K562 (cell line): ENCODE data around the gene ABHD8. TPM values are rescaled to one million over a fixed set of nuclear protein-coding genes. Genes with fewer than 3 reads are reported as not detected.

Source experiments
- ATF6 ChIP-seq: sonication (generic); formaldehyde crosslinking; IDR thresholded peaks from 2 replicates; pipeline ENCODE4 v1.4.0; 2020; ENCODE audit warnings: mild to moderate bottlenecking, missing genetic modification reagents
- CREM ChIP-seq: IDR thresholded peaks from 2 replicates; pipeline ENCODE4 v1.6.1; 2014; ENCODE audit warnings: antibody characterized with exemption, low read depth
- HMGN3 ChIP-seq: IDR thresholded peaks from 2 replicates; pipeline ENCODE4 v1.6.1; 2011; ENCODE audit warnings: borderline replicate concordance, low read depth, mild to moderate bottlenecking, mixed read lengths, low read length; ENCODE audit not compliant: insufficient read length; ENCODE audit errors: extremely low read depth
- NCOR1 ChIP-seq: fragments of 450-650 bp; IDR thresholded peaks from 2 replicates; pipeline ENCODE4 v1.6.1; 2016; ENCODE audit warnings: mild to moderate bottlenecking, moderate library complexity
- RCOR1 ChIP-seq, 2 experiments: IDR thresholded peaks; 2 replicates each; pipeline ENCODE4 v1.6.1; 2012; ENCODE audit warnings: low read depth in 2 of 2, low read length in 2 of 2, borderline replicate concordance in 1 of 2, improper control_type of control experiment in 1 of 2
- SMARCA4 ChIP-seq: fragments of 450-650 bp; IDR thresholded peaks from 2 replicates; pipeline ENCODE4 v1.6.1; 2016
- SMC3 ChIP-seq: conservative IDR thresholded peaks from 2 replicates; pipeline ENCODE4 v1.6.1; 2011; ENCODE audit warnings: low read depth, low read length, improper control_type of control experiment; ENCODE audit not compliant: insufficient read depth
- TBP ChIP-seq: optimal IDR thresholded peaks from 2 replicates; pipeline ENCODE3; 2011; ENCODE audit warnings: low read depth, low read length, improper control_type of control experiment
- ZBTB2 ChIP-seq: fragments of 450-650 bp; IDR thresholded peaks from 2 replicates; pipeline ENCODE4 v1.6.1; 2016; ENCODE audit warnings: antibody characterized with exemption
- ZEB2 ChIP-seq: fragments of 450-650 bp; IDR thresholded peaks from 2 replicates; pipeline ENCODE4 v1.6.1; 2016
- ZFX ChIP-seq: sonication (generic); formaldehyde crosslinking; IDR thresholded peaks from 2 replicates; pipeline ENCODE4 v1.8.0; 2022; ENCODE audit warnings: mild to moderate bottlenecking, missing genetic modification reagents, moderate library complexity
- ZNF143 ChIP-seq: sonication (generic); formaldehyde crosslinking; IDR thresholded peaks from 2 replicates; pipeline ENCODE4 v1.9.0; 2022; ENCODE audit warnings: mild to moderate bottlenecking, missing genetic modification reagents
- ZNF224 ChIP-seq: sonication (generic); formaldehyde crosslinking; IDR thresholded peaks from 2 replicates; pipeline ENCODE4 v1.8.0; 2022; ENCODE audit warnings: mild to moderate bottlenecking, missing genetic modification reagents
- ZNF589 ChIP-seq: fragments of 200-800 bp; sonication (Bioruptor generic); IDR thresholded peaks from 2 replicates; pipeline ENCODE4 v1.6.1; 2016; ENCODE audit warnings: low read depth, missing genetic modification characterization, missing compliant biosample characterization
- polyA plus RNA-seq, 8 experiments: library from polyadenylated mRNA; depleted of rRNA in 4 of 8; stranded (reverse) in 5 of 8; unstranded in 3 of 8; fragments of >200 nt; fragmentation: Nextera tagmentation in 2 of 8; fragmentation: Illumina TruSeq in 1 of 8; extraction: Ambion mirVana in 2 of 8; extraction: Trizol in 1 of 8; gene quantifications; 2 replicates each; pipeline versions ENCODE4 v1.2.1 to v1.2.3, GENCODE V29; 2011 to 2014; ENCODE audit warnings: inconsistent platforms in 1 of 8, missing spikeins in 1 of 8
- total RNA-seq, 7 experiments: library from RNA; depleted of rRNA in 6 of 7; stranded (reverse); fragments of >200 nt in 6 of 7; fragmentation: Illumina TruSeq in 2 of 7; extraction: Trizol in 2 of 7; gene quantifications; 2 replicates each; pipeline versions ENCODE4 v1.2.1 to v1.2.3, GENCODE V29; 2011 to 2021; ENCODE audit warnings: low replicate concordance in 1 of 7
- TF ChIP-seq, protein P1 (sequence below): fragments of 250-450 bp; sonication (Bioruptor Pico); IDR thresholded peaks from 2 replicates; pipeline ENCODE4 v1.4.0; 2020; ENCODE audit warnings: mild to moderate bottlenecking, moderate library complexity

Gene ABHD8
- total and polyA plus RNA-seq, 9 of the 15 experiments (the other 6 are each of a cell fraction or from before 2014, with no cell fraction given) = 0.04 to 6.6 (median 2.0) TPM; not detected in 1

- TF ChIP-seq ZNF224 (CRISPR knock-in tag) (no peak), ZEB2 (peak; percentile 78), NCOR1 (no peak), ZNF143 (CRISPR knock-in tag) (peak; percentile 90), ZBTB2 (peak; percentile 97), ZNF589 (CRISPR knock-in tag) (0 out of 2 replicates have a peak, but pooled peaks have one; percentile 11), TBP (peak; percentile 78), SMC3 (peak; percentile 56), ZFX (CRISPR knock-in tag) (peak; percentile 89), SMARCA4 (peak; percentile 21; the same call in 1 of the 2 replicates), ATF6 (CRISPR knock-in tag) (peak; percentile 85), RCOR1 (IDR thresholded peaks at IDR 0.05; ENCODE audit: borderline replicate concordance in 1 of 2, low read depth in 2 of 2, low read length in 2 of 2) (peak in 1 of 2 experiments; percentile 82; a peak in 2 of 4 replicates), CREM (peak; percentile 58), HMGN3 (peak; percentile 71)
- TF ChIP-seq, protein P1, sequence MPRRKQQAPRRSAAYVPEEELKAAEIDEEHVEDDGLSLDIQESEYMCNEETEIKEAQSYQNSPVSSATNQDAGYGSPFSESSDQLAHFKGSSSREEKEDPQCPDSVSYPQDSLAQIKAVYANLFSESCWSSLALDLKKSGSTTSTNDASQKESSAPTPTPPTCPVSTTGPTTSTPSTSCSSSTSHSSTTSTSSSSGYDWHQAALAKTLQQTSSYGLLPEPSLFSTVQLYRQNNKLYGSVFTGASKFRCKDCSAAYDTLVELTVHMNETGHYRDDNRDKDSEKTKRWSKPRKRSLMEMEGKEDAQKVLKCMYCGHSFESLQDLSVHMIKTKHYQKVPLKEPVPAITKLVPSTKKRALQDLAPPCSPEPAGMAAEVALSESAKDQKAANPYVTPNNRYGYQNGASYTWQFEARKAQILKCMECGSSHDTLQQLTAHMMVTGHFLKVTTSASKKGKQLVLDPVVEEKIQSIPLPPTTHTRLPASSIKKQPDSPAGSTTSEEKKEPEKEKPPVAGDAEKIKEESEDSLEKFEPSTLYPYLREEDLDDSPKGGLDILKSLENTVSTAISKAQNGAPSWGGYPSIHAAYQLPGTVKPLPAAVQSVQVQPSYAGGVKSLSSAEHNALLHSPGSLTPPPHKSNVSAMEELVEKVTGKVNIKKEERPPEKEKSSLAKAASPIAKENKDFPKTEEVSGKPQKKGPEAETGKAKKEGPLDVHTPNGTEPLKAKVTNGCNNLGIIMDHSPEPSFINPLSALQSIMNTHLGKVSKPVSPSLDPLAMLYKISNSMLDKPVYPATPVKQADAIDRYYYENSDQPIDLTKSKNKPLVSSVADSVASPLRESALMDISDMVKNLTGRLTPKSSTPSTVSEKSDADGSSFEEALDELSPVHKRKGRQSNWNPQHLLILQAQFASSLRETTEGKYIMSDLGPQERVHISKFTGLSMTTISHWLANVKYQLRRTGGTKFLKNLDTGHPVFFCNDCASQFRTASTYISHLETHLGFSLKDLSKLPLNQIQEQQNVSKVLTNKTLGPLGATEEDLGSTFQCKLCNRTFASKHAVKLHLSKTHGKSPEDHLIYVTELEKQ (CRISPR knock-in tag) = no peak
Measured at GRCh38 chr19:17305517-17306284, 2.5 kb upstream of the ABHD8 start, which contains the start of gene MRPL34 (continued).
